Measurements from ENCODE around the gene RBFOX2.

Gene RBFOX2

GRCh38 chr22:35734517-35734827 lies 294.2 kb downstream of the RBFOX2 start:
- TF ChIP-seq POLR2AphosphoS5 (IDR thresholded peaks at IDR 0.05; ENCODE audit: low read depth, low read length): no peak
- TF ChIP-seq TAF1 (IDR thresholded peaks at IDR 0.05; ENCODE audit: borderline replicate concordance, insufficient read depth, low read length): no peak
- TF ChIP-seq REST (IDR thresholded peaks at IDR 0.05; ENCODE audit: insufficient read depth in 1 of 2, low read depth in 2 of 2, low read length in 2 of 2): no peak
- TF ChIP-seq FOXP2 (optimal IDR thresholded peaks at IDR 0.05; ENCODE audit: borderline replicate concordance, extremely low read depth, extremely low read length, insufficient read depth): no peak
- TF ChIP-seq SIN3A (IDR thresholded peaks at IDR 0.05; ENCODE audit: borderline replicate concordance, insufficient read depth, low read length): no peak

- TF ChIP-seq REST (IDR thresholded peaks at IDR 0.05; ENCODE audit: insufficient read depth in 1 of 2, low read depth in 2 of 2, low read length in 2 of 2) (no peak), FOXP2 (optimal IDR thresholded peaks at IDR 0.05; ENCODE audit: borderline replicate concordance, extremely low read depth, extremely low read length, insufficient read depth) (no peak), SIN3A (IDR thresholded peaks at IDR 0.05; ENCODE audit: borderline replicate concordance, insufficient read depth, low read length) (no peak), POLR2AphosphoS5 (IDR thresholded peaks at IDR 0.05; ENCODE audit: low read depth, low read length) (no peak), TAF1 (IDR thresholded peaks at IDR 0.05; ENCODE audit: borderline replicate concordance, insufficient read depth, low read length) (no peak)
Observed at GRCh38 chr22:35733791-35734516, 294.7 kb downstream of the RBFOX2 start.

- TF ChIP-seq POLR2AphosphoS5 (IDR thresholded peaks at IDR 0.05; ENCODE audit: low read depth, low read length): no peak
- TF ChIP-seq SIN3A (IDR thresholded peaks at IDR 0.05; ENCODE audit: borderline replicate concordance, insufficient read depth, low read length): no peak
- TF ChIP-seq FOXP2 (optimal IDR thresholded peaks at IDR 0.05; ENCODE audit: borderline replicate concordance, extremely low read depth, extremely low read length, insufficient read depth): no peak
- TF ChIP-seq REST (IDR thresholded peaks at IDR 0.05; ENCODE audit: insufficient read depth in 1 of 2, low read depth in 2 of 2, low read length in 2 of 2): no peak
- no peak for TF ChIP-seq TAF1 (IDR thresholded peaks at IDR 0.05; ENCODE audit: borderline replicate concordance, insufficient read depth, low read length)
Observed at GRCh38 chr22:35733036-35733435, 295.6 kb downstream of the RBFOX2 start.

- no peak for TF ChIP-seq REST (IDR thresholded peaks at IDR 0.05; ENCODE audit: insufficient read depth in 1 of 2, low read depth in 2 of 2, low read length in 2 of 2)
Observed at GRCh38 chr22:35732116-35732515, 296.5 kb downstream of the RBFOX2 start.

GRCh38 chr22:35731321-35731720 lies 297.3 kb downstream of the RBFOX2 start:
- TF ChIP-seq POLR2AphosphoS5 (IDR thresholded peaks at IDR 0.05; ENCODE audit: low read depth, low read length): no peak
- no peak for TF ChIP-seq TAF1 (IDR thresholded peaks at IDR 0.05; ENCODE audit: borderline replicate concordance, insufficient read depth, low read length)
- no peak for TF ChIP-seq FOXP2 (optimal IDR thresholded peaks at IDR 0.05; ENCODE audit: borderline replicate concordance, extremely low read depth, extremely low read length, insufficient read depth)
- no peak for TF ChIP-seq SIN3A (IDR thresholded peaks at IDR 0.05; ENCODE audit: borderline replicate concordance, insufficient read depth, low read length)
- TF ChIP-seq REST (IDR thresholded peaks at IDR 0.05; ENCODE audit: insufficient read depth in 1 of 2, low read depth in 2 of 2, low read length in 2 of 2): no peak
